Fibroblast of lung (primary cell): ENCODE results near the gene MTSS2. TPM values are rescaled to one million over a fixed set of nuclear protein-coding genes. Genes with fewer than 3 reads are reported as not detected.

Experiments
- DNase-seq, 2 donors: peaks; one replicate each; pipeline versions ENCODE4 v3.0.0 to v3.0.0-alpha.2; 2010; ENCODE audit warnings: low read depth in 2 of 2
- H2AFZ ChIP-seq: 2 replicates; pipeline ENCODE4 v1.5.1; 2012; ENCODE audit warnings: low read length, control low read depth, inconsistent platforms
- H3K27ac ChIP-seq: 2 replicates; pipeline ENCODE4 v1.5.1; 2011; ENCODE audit warnings: low read length, control low read depth; ENCODE audit not compliant: insufficient read depth
- H3K27me3 ChIP-seq: 2 replicates; pipeline ENCODE4 v1.5.1; 2011; ENCODE audit warnings: mild to moderate bottlenecking, low read length; ENCODE audit not compliant: control insufficient read depth, insufficient read depth
- H3K36me3 ChIP-seq: 2 replicates; pipeline ENCODE4 v1.5.1; 2011; ENCODE audit warnings: low read length; ENCODE audit not compliant: control insufficient read depth, insufficient read depth
- H3K4me1 ChIP-seq: 2 replicates; pipeline ENCODE4 v1.5.1; 2011; ENCODE audit warnings: low read length; ENCODE audit not compliant: control insufficient read depth, insufficient read depth; ENCODE audit errors: extremely low read depth
- H3K4me2 ChIP-seq: 2 replicates; pipeline ENCODE4 v1.5.1; 2011; ENCODE audit warnings: low read length, control low read depth; ENCODE audit not compliant: insufficient read depth; ENCODE audit errors: extremely low read depth
- H3K4me3 ChIP-seq, 4 experiments: fragments of 200-600 bp in 1 of 4; sonication (generic) in 1 of 4; replicated peaks in 1 of 4; 2 replicates each; pipeline ENCODE4 v1.5.1; 2011 to 2016; ENCODE audit warnings: low read length in 4 of 4, low read depth in 3 of 4, mild to moderate bottlenecking in 3 of 4, control low read depth in 2 of 4, inconsistent platforms in 1 of 4, mixed read lengths in 1 of 4; ENCODE audit not compliant: insufficient read depth in 1 of 4; ENCODE audit errors: control extremely low read depth in 1 of 4
- H3K79me2 ChIP-seq: 2 replicates; pipeline ENCODE4 v1.5.1; 2012; ENCODE audit warnings: mild to moderate bottlenecking, low read length, inconsistent platforms; ENCODE audit not compliant: control insufficient read depth, insufficient read depth
- H3K9ac ChIP-seq: 2 replicates; pipeline ENCODE4 v1.5.1; 2011; ENCODE audit warnings: mild to moderate bottlenecking, low read length, control low read depth; ENCODE audit not compliant: insufficient read depth
- H3K9me3 ChIP-seq: 2 replicates; pipeline ENCODE4 v1.5.1; 2012; ENCODE audit warnings: low read depth, low read length; ENCODE audit not compliant: control insufficient read depth, insufficient read depth
- H4K20me1 ChIP-seq: 2 replicates; pipeline ENCODE4 v1.5.1; 2011; ENCODE audit warnings: low read length; ENCODE audit not compliant: control insufficient read depth, insufficient read depth; ENCODE audit errors: extremely low read depth
- EZH2 ChIP-seq: IDR thresholded peaks from 2 replicates; pipeline ENCODE4 v1.5.1; 2012; ENCODE audit warnings: low read length, control low read depth, mild to moderate bottlenecking; ENCODE audit errors: missing control alignments
- polyA plus RNA-seq, 2 donors: library from polyadenylated mRNA; depleted of rRNA in 1 of 2; stranded (reverse) in 1 of 2; unstranded in 1 of 2; fragments of >200 nt; gene quantifications; 2 replicates each; pipeline ENCODE4 v1.2.1, GENCODE V29; 2011 to 2012; ENCODE audit warnings: missing spikeins in 1 of 2
- total RNA-seq: library from RNA; depleted of rRNA; stranded (reverse); fragments of >200 nt; gene quantifications from 2 replicates; pipeline ENCODE4 v1.2.1, GENCODE V29; 2014
- TF ChIP-seq, protein P1 (sequence below), 2 donors: IDR thresholded peaks in 1 of 2; conservative IDR thresholded peaks in 1 of 2; 1 replicate in 1 of 2; 2 replicates in 1 of 2; pipeline ENCODE4 v1.5.1; 2011 to 2012; ENCODE audit warnings: low read length in 2 of 2, control low read depth in 1 of 2, inconsistent platforms in 1 of 2, low read depth in 1 of 2, mild to moderate bottlenecking in 1 of 2

The MTSS2 gene
- total and polyA plus RNA-seq, 2 donors (not counting 1 experiment from before 2014, with no cell fraction given) = 126 to 131 TPM

DNA sequence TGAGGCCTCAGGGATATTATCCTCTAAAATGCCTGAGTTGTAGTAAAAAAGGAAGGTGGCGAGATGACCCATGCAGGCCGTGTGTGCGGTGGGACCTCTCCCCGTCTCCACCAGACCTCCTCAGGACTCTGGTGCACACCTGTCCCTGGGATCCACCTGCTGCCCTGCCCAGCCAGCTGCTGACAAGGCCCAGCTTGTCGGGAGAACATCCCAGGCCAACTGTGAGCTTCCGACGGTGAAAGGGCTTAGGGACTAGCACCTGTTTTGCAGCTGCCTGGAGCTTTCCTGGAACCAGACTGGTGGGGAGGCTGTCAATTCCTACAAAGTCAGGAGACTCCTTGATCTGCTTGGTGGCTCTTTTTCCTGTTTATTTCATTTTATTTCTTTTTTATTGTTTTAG is 27.9 kb downstream of the MTSS2 start:
- Histone ChIP-seq H3K27ac (no peak overlapping the region), H3K4me1 (peaks cover 6% of the 10 kb centered on the region), H3K36me3 (peaks cover 11% of the 10 kb centered on the region), H3K27me3 (no peaks in the 10 kb centered on the region), H3K79me2 (no peaks in the 10 kb centered on the region), H3K9me3 (no peaks in the 10 kb centered on the region), H3K9ac (no peak overlapping the region), H3K4me2 (no peak overlapping the region), H2AFZ (no peak overlapping the region), H4K20me1 (no peaks in the 10 kb centered on the region), H3K4me3 (no peak overlapping the region)
- TF ChIP-seq, protein P1, sequence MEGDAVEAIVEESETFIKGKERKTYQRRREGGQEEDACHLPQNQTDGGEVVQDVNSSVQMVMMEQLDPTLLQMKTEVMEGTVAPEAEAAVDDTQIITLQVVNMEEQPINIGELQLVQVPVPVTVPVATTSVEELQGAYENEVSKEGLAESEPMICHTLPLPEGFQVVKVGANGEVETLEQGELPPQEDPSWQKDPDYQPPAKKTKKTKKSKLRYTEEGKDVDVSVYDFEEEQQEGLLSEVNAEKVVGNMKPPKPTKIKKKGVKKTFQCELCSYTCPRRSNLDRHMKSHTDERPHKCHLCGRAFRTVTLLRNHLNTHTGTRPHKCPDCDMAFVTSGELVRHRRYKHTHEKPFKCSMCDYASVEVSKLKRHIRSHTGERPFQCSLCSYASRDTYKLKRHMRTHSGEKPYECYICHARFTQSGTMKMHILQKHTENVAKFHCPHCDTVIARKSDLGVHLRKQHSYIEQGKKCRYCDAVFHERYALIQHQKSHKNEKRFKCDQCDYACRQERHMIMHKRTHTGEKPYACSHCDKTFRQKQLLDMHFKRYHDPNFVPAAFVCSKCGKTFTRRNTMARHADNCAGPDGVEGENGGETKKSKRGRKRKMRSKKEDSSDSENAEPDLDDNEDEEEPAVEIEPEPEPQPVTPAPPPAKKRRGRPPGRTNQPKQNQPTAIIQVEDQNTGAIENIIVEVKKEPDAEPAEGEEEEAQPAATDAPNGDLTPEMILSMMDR (conservative IDR thresholded peaks at IDR 0.05 in 1 of 2, IDR thresholded peaks at IDR 0.05 in 1 of 2; ENCODE audit: low read depth in 1 of 2, low read length in 2 of 2) = no peak
- no peak for TF ChIP-seq EZH2
- DNase-seq = no peak

DNA sequence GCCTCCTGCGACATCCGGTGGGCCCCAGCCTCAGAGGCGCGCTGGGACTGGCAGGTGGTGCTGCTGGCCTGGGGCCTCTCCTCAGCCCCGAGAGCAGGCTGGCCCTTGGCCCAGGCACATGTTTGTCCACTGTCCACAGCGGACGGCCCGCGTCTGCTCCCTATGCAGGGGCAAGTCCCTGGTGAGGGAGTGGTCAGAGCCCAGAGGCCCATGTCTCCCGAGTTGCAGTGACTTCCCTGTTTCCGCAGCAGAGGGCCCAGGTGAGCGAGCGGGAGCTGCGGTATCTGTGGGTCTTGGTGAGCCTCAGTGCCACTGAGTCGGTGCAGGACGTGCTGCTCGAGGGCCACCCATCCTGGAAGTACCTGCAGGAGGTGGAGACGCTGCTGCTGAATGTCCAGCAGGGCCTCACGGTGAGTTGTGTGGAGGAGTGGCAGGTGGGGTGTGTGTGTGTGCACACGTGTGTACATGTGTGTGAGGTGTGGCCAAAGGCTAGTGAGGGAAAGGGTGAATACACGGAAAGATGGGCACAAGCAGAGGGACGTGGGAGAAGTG is 29.1 kb downstream of the MTSS2 start:
- peaks cover 3% of the 10 kb centered on the region for H3K4me1 ChIP-seq
- H2AFZ ChIP-seq = no peak overlapping the region
- no peaks in the 10 kb centered on the region for H3K79me2 ChIP-seq
- H3K4me2 ChIP-seq = no peak overlapping the region
- DNase-seq = no peak
- no peak overlapping the region for H3K27ac ChIP-seq
- TF ChIP-seq EZH2 = no peak
- TF ChIP-seq, protein P1 (conservative IDR thresholded peaks at IDR 0.05 in 1 of 2, IDR thresholded peaks at IDR 0.05 in 1 of 2; ENCODE audit: low read depth in 1 of 2, low read length in 2 of 2) = no peak
- H3K36me3 ChIP-seq = peaks cover 4% of the 10 kb centered on the region
- no peaks in the 10 kb centered on the region for H4K20me1 ChIP-seq
- H3K4me3 ChIP-seq = no peak overlapping the region
- H3K9me3 ChIP-seq = no peaks in the 10 kb centered on the region
- H3K9ac ChIP-seq = no peak overlapping the region
- H3K27me3 ChIP-seq = no peaks in the 10 kb centered on the region

DNA sequence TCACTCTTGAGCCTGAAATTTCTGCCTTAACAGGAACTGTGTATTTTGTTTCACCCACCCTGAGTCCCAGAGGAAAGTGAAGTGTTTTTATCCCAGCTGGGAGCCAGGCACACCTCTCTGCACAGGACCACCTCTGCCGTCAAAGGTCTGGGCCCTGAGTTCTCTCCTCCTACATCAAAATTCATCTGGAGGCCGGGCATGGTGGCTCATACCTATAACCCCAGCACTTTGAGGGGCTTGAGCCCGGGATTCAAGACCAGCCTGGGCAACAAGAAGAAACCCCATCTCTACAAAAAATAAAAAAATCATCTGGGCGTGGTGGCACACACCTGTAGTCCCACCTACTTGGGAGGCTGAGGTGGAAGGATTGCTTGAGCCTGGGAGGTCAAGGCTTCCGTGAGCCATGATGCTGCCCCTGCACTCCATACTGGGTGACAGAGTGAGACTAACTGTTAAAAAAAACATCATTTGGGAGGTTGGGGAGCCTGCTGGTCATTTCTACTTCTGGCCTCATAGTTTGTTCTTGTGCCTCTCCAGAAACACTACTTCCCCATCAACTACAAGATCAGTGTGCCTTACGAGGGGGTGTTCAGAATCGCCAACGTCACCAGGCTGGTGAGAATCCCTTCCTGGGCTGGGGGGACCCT is 29.7 kb downstream of the MTSS2 start:
- TF ChIP-seq, protein P1 (conservative IDR thresholded peaks at IDR 0.05 in 1 of 2, IDR thresholded peaks at IDR 0.05 in 1 of 2; ENCODE audit: low read depth in 1 of 2, low read length in 2 of 2) = no peak
- TF ChIP-seq EZH2 = no peak
- Histone ChIP-seq H3K4me3 (no peak overlapping the region), H3K9ac (no peak overlapping the region), H3K79me2 (no peaks in the 10 kb centered on the region), H3K27me3 (no peaks in the 10 kb centered on the region), H3K27ac (no peak overlapping the region), H3K36me3 (peaks cover 2% of the 10 kb centered on the region), H3K9me3 (no peaks in the 10 kb centered on the region), H4K20me1 (no peaks in the 10 kb centered on the region), H3K4me1 (peaks cover 5% of the 10 kb centered on the region), H2AFZ (no peak overlapping the region), H3K4me2 (no peak overlapping the region)
- no peak for DNase-seq
